Esophagus squamous epithelium (tissue), 4 donors: ENCODE data around the gene VPS26B.

Source experiments
- POLR2A ChIP-seq, 4 donors: fragments of 450-650 bp; IDR thresholded peaks; one replicate each; pipeline ENCODE4 v1.6.1; 2017; ENCODE audit warnings: antibody characterized with exemption in 4 of 4, mild to moderate bottlenecking in 4 of 4, moderate library complexity in 3 of 4
- TF ChIP-seq, protein P1 (sequence below), 6 experiments: fragments of 450-650 bp in 4 of 6; fragments of 200-600 bp in 2 of 6; sonication (generic) in 2 of 6; IDR thresholded peaks; one replicate each; pipeline ENCODE4 v1.5.1; 2016 to 2019; ENCODE audit warnings: antibody characterized with exemption in 6 of 6, mild to moderate bottlenecking in 4 of 6, moderate library complexity in 4 of 6

DNA sequence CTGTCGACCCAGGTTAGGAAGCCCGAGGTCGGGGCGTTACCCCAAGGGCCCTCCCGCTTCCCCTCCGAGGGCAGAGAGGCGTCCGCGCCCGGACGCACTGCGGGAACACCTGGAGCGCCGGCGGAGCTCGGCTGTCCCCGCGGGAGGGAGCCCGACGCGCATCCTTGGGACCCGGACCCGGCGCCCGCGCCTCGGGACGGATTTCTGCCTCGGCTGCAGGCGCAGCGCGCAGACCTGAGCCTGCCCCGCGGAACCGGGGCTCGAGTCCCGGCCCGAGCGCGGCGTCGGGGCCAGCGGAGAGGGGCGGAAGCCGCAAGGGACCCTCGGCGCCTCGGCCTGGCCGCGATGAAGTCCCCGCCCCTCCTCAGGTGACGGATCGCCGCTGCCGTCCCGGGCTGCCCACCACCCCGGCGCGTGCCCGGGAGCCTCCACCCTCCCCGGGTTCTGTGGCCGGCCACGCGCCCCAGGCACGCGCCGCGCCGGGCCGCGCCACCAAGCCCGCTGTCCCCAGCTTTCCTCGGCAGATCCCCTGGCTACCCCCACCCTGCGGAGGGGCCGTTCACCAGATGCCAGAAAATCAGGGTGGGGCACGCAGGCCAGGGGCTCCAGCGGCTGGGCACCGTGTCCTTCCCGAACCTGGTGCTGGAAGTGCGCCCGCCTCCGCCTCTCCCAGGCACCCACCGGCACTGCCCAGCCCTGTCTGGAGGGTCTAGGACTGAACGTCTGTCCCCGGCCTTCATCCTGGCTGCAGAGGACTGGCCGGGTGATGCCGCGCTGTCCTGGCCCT, 52.1 kb downstream of the VPS26B start:
- TF ChIP-seq, protein P1, sequence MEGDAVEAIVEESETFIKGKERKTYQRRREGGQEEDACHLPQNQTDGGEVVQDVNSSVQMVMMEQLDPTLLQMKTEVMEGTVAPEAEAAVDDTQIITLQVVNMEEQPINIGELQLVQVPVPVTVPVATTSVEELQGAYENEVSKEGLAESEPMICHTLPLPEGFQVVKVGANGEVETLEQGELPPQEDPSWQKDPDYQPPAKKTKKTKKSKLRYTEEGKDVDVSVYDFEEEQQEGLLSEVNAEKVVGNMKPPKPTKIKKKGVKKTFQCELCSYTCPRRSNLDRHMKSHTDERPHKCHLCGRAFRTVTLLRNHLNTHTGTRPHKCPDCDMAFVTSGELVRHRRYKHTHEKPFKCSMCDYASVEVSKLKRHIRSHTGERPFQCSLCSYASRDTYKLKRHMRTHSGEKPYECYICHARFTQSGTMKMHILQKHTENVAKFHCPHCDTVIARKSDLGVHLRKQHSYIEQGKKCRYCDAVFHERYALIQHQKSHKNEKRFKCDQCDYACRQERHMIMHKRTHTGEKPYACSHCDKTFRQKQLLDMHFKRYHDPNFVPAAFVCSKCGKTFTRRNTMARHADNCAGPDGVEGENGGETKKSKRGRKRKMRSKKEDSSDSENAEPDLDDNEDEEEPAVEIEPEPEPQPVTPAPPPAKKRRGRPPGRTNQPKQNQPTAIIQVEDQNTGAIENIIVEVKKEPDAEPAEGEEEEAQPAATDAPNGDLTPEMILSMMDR (IDR thresholded peaks at IDR 0.05) = no peak
- no peak for TF ChIP-seq POLR2A (IDR thresholded peaks at IDR 0.05)
